SK-N-SH treated with all-trans-retinoic acid at 6 μM for 48 hours (cell line): ENCODE measurements around the gene PGF.

Experiments used
- ATAC-seq: fragments of 200-7000 bp; cut with Tn5 transposase; 3 replicates; pipeline ENCODE4 v1.9.1; 2020; ENCODE audit warnings: mild to moderate bottlenecking, moderate library complexity
- ARNTL ChIP-seq: fragments of 450-650 bp; formaldehyde crosslinking; IDR thresholded peaks from 2 replicates; pipeline ENCODE4 v1.5.0; 2020; ENCODE audit warnings: low read depth, mild to moderate bottlenecking, moderate library complexity, borderline replicate concordance
- BACH2 ChIP-seq: fragments of 250-450 bp; sonication (Bioruptor Pico); IDR thresholded peaks from 2 replicates; pipeline ENCODE4 v1.9.0; 2021; ENCODE audit warnings: mild to moderate bottlenecking, borderline replicate concordance
- CSDC2 ChIP-seq: fragments of 250-450 bp; sonication (Bioruptor Pico); IDR thresholded peaks from 2 replicates; pipeline ENCODE4 v1.5.0; 2020; ENCODE audit warnings: mild to moderate bottlenecking, moderate library complexity
- ESRRG ChIP-seq: fragments of 250-450 bp; sonication (Bioruptor Pico); IDR thresholded peaks from 2 replicates; pipeline ENCODE4 v1.6.1; 2021; ENCODE audit warnings: mild to moderate bottlenecking
- GLIS3 ChIP-seq: fragments of 250-450 bp; sonication (Bioruptor Pico); IDR thresholded peaks from 2 replicates; pipeline ENCODE4 v1.5.0; 2020; ENCODE audit warnings: mild to moderate bottlenecking, moderate library complexity
- ISL1 ChIP-seq: fragments of 250-450 bp; sonication (Bioruptor Pico); IDR thresholded peaks from 2 replicates; pipeline ENCODE4 v2.1.2; 2022; ENCODE audit warnings: mild to moderate bottlenecking, moderate library complexity
- OSR1 ChIP-seq: fragments of 250-450 bp; sonication (Bioruptor Pico); IDR thresholded peaks from 2 replicates; pipeline ENCODE4 v1.8.0; 2022; ENCODE audit warnings: moderate library complexity, mild to moderate bottlenecking, inconsistent platforms
- SNAI2 ChIP-seq: fragments of 250-450 bp; sonication (Bioruptor Pico); IDR thresholded peaks from 2 replicates; pipeline ENCODE4 v1.5.0; 2020; ENCODE audit warnings: mild to moderate bottlenecking, moderate library complexity
- TCF4 ChIP-seq: fragments of 250-450 bp; sonication (Bioruptor Pico); IDR thresholded peaks from 2 replicates; pipeline ENCODE4 v1.8.0; 2021; ENCODE audit warnings: mild to moderate bottlenecking, moderate library complexity, borderline replicate concordance
- TOX ChIP-seq: fragments of 250-450 bp; sonication (Bioruptor Pico); IDR thresholded peaks from 2 replicates; pipeline ENCODE4 v1.8.0; 2021; ENCODE audit warnings: mild to moderate bottlenecking, moderate library complexity, borderline replicate concordance
- ZC3H10 ChIP-seq: fragments of 250-450 bp; sonication (Bioruptor Pico); IDR thresholded peaks from 2 replicates; pipeline ENCODE4 v1.5.1; 2021; ENCODE audit warnings: mild to moderate bottlenecking, moderate library complexity
- ZFP3 ChIP-seq: fragments of 250-450 bp; sonication (Bioruptor Pico); IDR thresholded peaks from 2 replicates; pipeline ENCODE4 v1.5.0; 2020; ENCODE audit warnings: mild to moderate bottlenecking, moderate library complexity
- ZFP30 ChIP-seq: fragments of 450-650 bp; formaldehyde crosslinking; IDR thresholded peaks from 2 replicates; pipeline ENCODE4 v1.5.0; 2022; ENCODE audit warnings: mild to moderate bottlenecking, moderate library complexity
- ZNF565 ChIP-seq: fragments of 450-650 bp; formaldehyde crosslinking; conservative IDR thresholded peaks from 2 replicates; pipeline ENCODE4 v1.5.0; 2020; ENCODE audit warnings: low read depth, mild to moderate bottlenecking, moderate library complexity
- ZNF70 ChIP-seq: fragments of 450-650 bp; formaldehyde crosslinking; IDR thresholded peaks from 2 replicates; pipeline ENCODE4 v1.5.0; 2020; ENCODE audit warnings: mild to moderate bottlenecking, moderate library complexity
- TF ChIP-seq, protein P1 (sequence below): fragments of 250-450 bp; sonication (Bioruptor Pico); IDR thresholded peaks from 2 replicates; pipeline ENCODE4 v1.8.0; 2021; ENCODE audit warnings: low read depth, mild to moderate bottlenecking, moderate library complexity, borderline replicate concordance
- TF ChIP-seq, protein P2 (sequence below): fragments of 250-450 bp; sonication (Bioruptor Pico); IDR thresholded peaks from 2 replicates; pipeline ENCODE4 v1.8.0; 2020; ENCODE audit warnings: mild to moderate bottlenecking, moderate library complexity, borderline replicate concordance
- TF ChIP-seq, protein P3 (sequence below): fragments of 250-450 bp; sonication (Bioruptor Pico); IDR thresholded peaks from 2 replicates; pipeline ENCODE4 v1.5.1; 2021; ENCODE audit warnings: mild to moderate bottlenecking, moderate library complexity
- TF ChIP-seq, protein P4 (sequence below): fragments of 250-450 bp; sonication (Bioruptor Pico); IDR thresholded peaks from 2 replicates; pipeline ENCODE4 v1.5.1; 2020; ENCODE audit warnings: low read depth, mild to moderate bottlenecking, moderate library complexity

Gene PGF

DNA sequence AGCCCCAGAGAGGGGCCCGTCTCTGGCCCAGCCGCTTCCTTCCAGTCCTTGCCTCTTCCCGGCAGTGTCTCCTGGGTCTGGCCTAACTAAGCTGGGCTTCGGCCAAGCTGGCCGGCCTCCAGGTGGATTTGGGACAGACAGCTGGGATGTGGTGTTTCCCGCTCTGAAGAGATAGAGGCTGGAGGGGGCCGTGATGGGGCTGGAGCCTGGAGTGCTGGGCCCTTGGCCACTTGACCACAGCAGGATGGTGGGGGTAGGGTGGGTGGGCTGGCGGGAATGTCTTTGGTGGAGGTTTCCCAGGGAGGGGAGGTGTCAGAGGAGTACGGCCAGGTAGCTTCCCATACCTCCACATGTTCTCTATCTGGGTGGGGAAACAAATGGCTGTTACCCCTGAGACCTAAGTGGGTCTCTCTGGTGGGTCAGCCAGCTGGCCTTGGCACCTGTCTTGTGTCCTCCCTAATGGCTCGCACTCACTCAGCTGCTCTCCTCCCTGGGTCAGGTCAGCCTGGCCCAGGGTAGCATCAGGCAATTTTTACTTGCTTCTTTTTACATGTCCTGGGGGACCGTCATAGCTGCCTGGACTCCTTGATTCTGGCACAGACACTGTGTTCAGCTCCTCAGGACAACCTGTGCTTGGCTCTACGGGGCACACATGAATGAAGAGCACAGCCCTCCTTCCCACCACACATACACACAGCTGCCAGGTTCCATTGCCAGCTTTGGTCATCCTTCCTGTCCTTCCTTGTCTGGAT lies 19.8 kb upstream of the PGF start:
- no peak for ATAC-seq

DNA sequence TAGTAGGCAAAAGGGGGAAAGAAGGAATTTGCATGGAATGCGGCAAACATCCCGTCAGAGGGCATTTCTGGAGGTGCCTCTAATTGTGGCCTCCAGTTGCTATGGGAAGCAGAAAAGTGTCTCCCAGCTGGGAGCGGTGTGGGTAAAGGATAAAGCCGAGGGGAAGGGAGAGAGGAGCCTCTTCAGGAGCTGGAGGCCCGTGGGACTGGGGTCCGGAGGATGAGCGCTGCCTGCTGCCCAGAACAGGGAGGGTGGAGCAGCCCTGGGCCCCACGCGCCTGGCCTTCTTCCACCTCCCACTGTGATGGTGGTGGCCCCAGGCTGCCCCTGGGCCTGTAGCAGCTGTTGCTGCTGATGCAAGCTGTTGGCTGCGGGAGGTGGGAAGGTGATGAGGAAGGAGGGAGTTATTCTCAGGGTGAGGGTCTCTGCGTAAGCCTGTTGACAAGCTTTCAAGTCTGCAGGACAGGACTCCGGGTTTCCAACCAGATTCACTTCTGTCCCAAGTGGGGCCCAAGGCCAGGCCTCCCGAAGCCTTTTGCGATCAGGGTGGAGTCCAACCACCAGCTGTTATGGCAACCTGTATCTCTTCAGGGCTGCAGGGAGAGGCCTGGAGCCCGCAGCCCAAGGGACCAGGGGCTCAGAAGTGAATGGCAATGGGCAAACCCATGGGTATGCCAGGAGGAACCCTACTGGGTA lies 19.1 kb upstream of the PGF start:
- no peak for ATAC-seq
- no peak for TF ChIP-seq OSR1
- TF ChIP-seq ZFP3 (CRISPR knock-in tag) = no peak
- TF ChIP-seq ESRRG (CRISPR knock-in tag) = no peak
- TF ChIP-seq SNAI2 (CRISPR knock-in tag) = no peak
- TF ChIP-seq BACH2 (CRISPR knock-in tag) = no peak
- TF ChIP-seq TOX (CRISPR knock-in tag) = no peak
- TF ChIP-seq, protein P1, sequence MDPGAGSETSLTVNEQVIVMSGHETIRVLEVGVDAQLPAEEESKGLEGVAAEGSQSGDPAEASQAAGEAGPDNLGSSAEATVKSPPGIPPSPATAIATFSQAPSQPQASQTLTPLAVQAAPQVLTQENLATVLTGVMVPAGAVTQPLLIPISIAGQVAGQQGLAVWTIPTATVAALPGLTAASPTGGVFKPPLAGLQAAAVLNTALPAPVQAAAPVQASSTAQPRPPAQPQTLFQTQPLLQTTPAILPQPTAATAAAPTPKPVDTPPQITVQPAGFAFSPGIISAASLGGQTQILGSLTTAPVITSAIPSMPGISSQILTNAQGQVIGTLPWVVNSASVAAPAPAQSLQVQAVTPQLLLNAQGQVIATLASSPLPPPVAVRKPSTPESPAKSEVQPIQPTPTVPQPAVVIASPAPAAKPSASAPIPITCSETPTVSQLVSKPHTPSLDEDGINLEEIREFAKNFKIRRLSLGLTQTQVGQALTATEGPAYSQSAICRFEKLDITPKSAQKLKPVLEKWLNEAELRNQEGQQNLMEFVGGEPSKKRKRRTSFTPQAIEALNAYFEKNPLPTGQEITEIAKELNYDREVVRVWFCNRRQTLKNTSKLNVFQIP (CRISPR knock-in tag) = no peak
- TF ChIP-seq ISL1 (CRISPR knock-in tag) = no peak
- TF ChIP-seq ZNF70 = no peak
- TF ChIP-seq, protein P2, sequence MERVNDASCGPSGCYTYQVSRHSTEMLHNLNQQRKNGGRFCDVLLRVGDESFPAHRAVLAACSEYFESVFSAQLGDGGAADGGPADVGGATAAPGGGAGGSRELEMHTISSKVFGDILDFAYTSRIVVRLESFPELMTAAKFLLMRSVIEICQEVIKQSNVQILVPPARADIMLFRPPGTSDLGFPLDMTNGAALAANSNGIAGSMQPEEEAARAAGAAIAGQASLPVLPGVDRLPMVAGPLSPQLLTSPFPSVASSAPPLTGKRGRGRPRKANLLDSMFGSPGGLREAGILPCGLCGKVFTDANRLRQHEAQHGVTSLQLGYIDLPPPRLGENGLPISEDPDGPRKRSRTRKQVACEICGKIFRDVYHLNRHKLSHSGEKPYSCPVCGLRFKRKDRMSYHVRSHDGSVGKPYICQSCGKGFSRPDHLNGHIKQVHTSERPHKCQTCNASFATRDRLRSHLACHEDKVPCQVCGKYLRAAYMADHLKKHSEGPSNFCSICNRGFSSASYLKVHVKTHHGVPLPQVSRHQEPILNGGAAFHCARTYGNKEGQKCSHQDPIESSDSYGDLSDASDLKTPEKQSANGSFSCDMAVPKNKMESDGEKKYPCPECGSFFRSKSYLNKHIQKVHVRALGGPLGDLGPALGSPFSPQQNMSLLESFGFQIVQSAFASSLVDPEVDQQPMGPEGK = no peak
- no peak for TF ChIP-seq ZNF565 (CRISPR knock-in tag)
- TF ChIP-seq TCF4 (CRISPR knock-in tag) = no peak

More for the DNA sequence above, 19.8 kb upstream of the PGF start:
- TF ChIP-seq ZFP3 (CRISPR knock-in tag) = no peak
- TF ChIP-seq, protein P3, sequence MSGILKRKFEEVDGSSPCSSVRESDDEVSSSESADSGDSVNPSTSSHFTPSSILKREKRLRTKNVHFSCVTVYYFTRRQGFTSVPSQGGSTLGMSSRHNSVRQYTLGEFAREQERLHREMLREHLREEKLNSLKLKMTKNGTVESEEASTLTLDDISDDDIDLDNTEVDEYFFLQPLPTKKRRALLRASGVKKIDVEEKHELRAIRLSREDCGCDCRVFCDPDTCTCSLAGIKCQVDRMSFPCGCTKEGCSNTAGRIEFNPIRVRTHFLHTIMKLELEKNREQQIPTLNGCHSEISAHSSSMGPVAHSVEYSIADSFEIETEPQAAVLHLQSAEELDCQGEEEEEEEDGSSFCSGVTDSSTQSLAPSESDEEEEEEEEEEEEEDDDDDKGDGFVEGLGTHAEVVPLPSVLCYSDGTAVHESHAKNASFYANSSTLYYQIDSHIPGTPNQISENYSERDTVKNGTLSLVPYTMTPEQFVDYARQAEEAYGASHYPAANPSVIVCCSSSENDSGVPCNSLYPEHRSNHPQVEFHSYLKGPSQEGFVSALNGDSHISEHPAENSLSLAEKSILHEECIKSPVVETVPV (CRISPR knock-in tag) = no peak
- no peak for TF ChIP-seq ARNTL (CRISPR knock-in tag)
- no peak for TF ChIP-seq SNAI2 (CRISPR knock-in tag)
- no peak for TF ChIP-seq ZFP30
- TF ChIP-seq ZC3H10 (CRISPR knock-in tag) = no peak
- TF ChIP-seq ZNF70 = no peak
- TF ChIP-seq GLIS3 (CRISPR knock-in tag) = no peak
- TF ChIP-seq CSDC2 = no peak
- TF ChIP-seq, protein P4, sequence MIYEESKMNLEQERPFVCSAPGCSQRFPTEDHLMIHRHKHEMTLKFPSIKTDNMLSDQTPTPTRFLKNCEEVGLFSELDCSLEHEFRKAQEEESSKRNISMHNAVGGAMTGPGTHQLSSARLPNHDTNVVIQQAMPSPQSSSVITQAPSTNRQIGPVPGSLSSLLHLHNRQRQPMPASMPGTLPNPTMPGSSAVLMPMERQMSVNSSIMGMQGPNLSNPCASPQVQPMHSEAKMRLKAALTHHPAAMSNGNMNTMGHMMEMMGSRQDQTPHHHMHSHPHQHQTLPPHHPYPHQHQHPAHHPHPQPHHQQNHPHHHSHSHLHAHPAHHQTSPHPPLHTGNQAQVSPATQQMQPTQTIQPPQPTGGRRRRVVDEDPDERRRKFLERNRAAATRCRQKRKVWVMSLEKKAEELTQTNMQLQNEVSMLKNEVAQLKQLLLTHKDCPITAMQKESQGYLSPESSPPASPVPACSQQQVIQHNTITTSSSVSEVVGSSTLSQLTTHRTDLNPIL (CRISPR knock-in tag) = no peak
- TF ChIP-seq, protein P1 (CRISPR knock-in tag) = no peak
- TF ChIP-seq, protein P2 = no peak
